Erythroblast (primary cell): ENCODE results near the gene INPP5K.

Experiments
- GATA1 ChIP-seq: IDR thresholded peaks from 2 replicates; pipeline ENCODE4 v1.6.1; 2011; ENCODE audit warnings: low read depth, mild to moderate bottlenecking, control low read depth, low read length, moderate library complexity
- POLR2A ChIP-seq: IDR thresholded peaks from 2 replicates; pipeline ENCODE4 v1.6.1; 2011; ENCODE audit warnings: mild to moderate bottlenecking, low read length

GRCh38 chr17:1494203-1494602 lies 22.2 kb downstream of the INPP5K start:
- TF ChIP-seq POLR2A: no peak
- TF ChIP-seq GATA1: no peak
